ENCODE results near the gene ATP6V0A1. TPM values are rescaled to one million over a fixed set of nuclear protein-coding genes. Genes with fewer than 3 reads are reported as not detected.

The ATP6V0A1 gene
- total RNA-seq, 2 experiments from 2014 or later, result 5.8 to 7.1 TPM

DNA sequence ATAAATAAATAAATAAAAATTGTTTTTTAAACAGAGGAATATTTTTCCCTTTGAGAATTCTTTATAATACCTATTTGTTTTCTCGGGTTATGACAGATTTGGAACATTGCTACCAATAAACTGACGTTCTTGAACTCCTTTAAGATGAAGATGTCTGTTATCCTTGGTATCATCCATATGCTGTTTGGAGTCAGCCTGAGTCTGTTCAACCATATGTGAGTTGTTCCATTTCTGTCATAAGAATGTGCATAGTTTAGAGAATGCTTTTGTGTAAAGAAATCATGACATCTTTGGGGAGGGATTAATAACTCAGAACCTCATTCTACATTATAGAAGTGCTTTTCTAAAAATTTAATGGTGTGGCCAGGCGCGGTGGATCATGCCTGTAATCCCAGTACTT, 40.1 kb downstream of the ATP6V0A1 start:
- DNase-seq, result no peak
- intact Hi-C loops (cut with micrococcal nuclease), result no loop called here
- Mint-ChIP-seq H3K4me3 (no peak overlapping the region), H3K4me1 (ENCODE audit: low read depth) (peaks cover 5% of the 10 kb centered on the region), H3K9me3 (no peaks in the 10 kb centered on the region), H3K36me3 (ENCODE audit: low read depth) (peaks cover 8% of the 10 kb centered on the region), H3K27ac (no peak overlapping the region), H3K27me3 (no peaks in the 10 kb centered on the region)
- CTCF ChIA-PET, result no interaction called here
- POLR2A ChIA-PET, result no interaction called here
- no peak for ATAC-seq
- TF ChIP-seq, protein P1, sequence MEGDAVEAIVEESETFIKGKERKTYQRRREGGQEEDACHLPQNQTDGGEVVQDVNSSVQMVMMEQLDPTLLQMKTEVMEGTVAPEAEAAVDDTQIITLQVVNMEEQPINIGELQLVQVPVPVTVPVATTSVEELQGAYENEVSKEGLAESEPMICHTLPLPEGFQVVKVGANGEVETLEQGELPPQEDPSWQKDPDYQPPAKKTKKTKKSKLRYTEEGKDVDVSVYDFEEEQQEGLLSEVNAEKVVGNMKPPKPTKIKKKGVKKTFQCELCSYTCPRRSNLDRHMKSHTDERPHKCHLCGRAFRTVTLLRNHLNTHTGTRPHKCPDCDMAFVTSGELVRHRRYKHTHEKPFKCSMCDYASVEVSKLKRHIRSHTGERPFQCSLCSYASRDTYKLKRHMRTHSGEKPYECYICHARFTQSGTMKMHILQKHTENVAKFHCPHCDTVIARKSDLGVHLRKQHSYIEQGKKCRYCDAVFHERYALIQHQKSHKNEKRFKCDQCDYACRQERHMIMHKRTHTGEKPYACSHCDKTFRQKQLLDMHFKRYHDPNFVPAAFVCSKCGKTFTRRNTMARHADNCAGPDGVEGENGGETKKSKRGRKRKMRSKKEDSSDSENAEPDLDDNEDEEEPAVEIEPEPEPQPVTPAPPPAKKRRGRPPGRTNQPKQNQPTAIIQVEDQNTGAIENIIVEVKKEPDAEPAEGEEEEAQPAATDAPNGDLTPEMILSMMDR (IDR thresholded peaks at IDR 0.05), result no peak

DNA sequence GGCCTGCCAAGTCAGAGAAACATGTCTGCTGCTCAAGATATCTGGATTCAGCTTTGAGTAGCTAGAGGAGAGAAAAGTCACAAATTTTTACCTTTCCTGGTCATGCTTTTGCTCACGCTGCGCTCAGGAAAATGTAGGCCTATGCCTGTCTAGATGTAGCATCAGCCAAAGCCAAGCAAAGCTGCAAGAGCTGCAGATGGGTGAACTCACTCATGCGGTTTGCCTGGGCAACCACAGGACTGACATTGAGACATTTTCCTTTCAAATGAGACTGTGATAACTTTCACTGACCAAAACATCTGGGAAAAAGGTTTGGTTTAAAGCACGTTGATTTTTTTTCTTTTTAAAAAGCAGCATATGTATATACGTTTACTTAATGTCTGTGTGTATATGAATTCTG, 43.4 kb downstream of the ATP6V0A1 start:
- H3K27me3 Mint-ChIP-seq, result no peaks in the 10 kb centered on the region
- ATAC-seq (no peak), DNase-seq (no peak)
- no peak overlapping the region for H3K27ac Mint-ChIP-seq
- no peaks in the 10 kb centered on the region for H3K9me3 Mint-ChIP-seq
- ChIA-PET CTCF (no interaction called here), POLR2A (no interaction called here)
- no peak overlapping the region for H3K4me3 Mint-ChIP-seq
- H3K4me1 Mint-ChIP-seq (ENCODE audit: low read depth), result no peaks in the 10 kb centered on the region
- TF ChIP-seq, protein P1 (IDR thresholded peaks at IDR 0.05), result no peak
- H3K36me3 Mint-ChIP-seq (ENCODE audit: low read depth), result peaks cover 5% of the 10 kb centered on the region
- intact Hi-C loops (cut with micrococcal nuclease), result no loop called here

DNA sequence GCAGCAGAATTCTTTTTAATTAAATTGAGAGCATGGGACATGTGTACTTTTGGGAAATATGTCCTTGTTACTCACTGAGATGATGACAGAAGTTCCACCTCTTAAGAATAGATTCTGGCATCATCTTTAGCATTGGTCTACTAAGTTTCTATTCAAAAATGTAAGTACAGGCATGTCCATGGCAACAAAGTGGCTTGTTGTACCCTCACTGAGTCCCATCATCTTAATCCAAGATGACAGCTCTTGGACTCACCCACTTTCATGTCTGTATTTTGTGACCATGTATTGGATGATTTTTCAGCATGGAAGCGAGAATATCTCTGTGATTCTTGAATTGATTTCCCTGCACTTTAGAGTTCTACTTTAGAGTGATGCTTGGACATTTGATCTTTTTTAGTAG, 44.2 kb downstream of the ATP6V0A1 start:
- no peak overlapping the region for H3K4me3 Mint-ChIP-seq
- ChIA-PET POLR2A (no interaction called here), CTCF (no interaction called here)
- ATAC-seq, result no peak
- H3K9me3 Mint-ChIP-seq, result no peaks in the 10 kb centered on the region
- H3K4me1 Mint-ChIP-seq (ENCODE audit: low read depth), result no peaks in the 10 kb centered on the region
- H3K27me3 Mint-ChIP-seq, result no peaks in the 10 kb centered on the region
- DNase-seq, result no peak
- H3K36me3 Mint-ChIP-seq (ENCODE audit: low read depth), result peaks cover 5% of the 10 kb centered on the region
- H3K27ac Mint-ChIP-seq, result no peak overlapping the region
- TF ChIP-seq, protein P1 (IDR thresholded peaks at IDR 0.05), result no peak
- intact Hi-C loops (cut with micrococcal nuclease), result no loop called here

DNA sequence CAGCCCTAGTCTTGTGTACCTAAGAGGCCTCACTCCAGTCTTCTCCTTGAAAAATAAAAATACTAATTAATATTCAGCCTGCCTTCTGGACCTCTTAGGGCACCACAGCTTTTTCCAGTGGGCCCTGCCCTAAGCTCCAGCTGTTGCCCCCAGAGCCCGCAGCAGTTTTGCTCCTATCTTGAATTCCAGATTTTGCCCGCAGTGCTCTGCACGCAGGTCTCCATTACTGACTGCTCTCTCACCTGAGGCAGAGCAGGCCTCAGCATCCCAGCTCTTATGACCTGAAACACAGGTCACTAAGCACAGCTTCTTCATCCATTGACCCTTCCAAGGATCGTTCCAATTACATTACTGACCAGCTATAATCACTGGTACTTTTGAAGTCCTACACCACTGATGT, 49.0 kb downstream of the ATP6V0A1 start:
- ChIA-PET POLR2A (no interaction called here), CTCF (interaction anchor here (1.1 to 3.3 kb wide), 4 partner anchors 10 to 196 kb away, joined by 3 to 21 read pairs (median 4); no protein-coding TSS in a partner anchor)
- no peak for DNase-seq
- H3K27ac Mint-ChIP-seq, result no peak overlapping the region
- intact Hi-C loops (cut with micrococcal nuclease), result no loop called here
- ATAC-seq, result no peak
- no peaks in the 10 kb centered on the region for H3K4me1 Mint-ChIP-seq (ENCODE audit: low read depth)
- no peaks in the 10 kb centered on the region for H3K27me3 Mint-ChIP-seq
- H3K4me3 Mint-ChIP-seq, result no peak overlapping the region
- H3K36me3 Mint-ChIP-seq (ENCODE audit: low read depth), result peaks cover under 1% of the 10 kb centered on the region
- no peaks in the 10 kb centered on the region for H3K9me3 Mint-ChIP-seq
- TF ChIP-seq, protein P1 (IDR thresholded peaks at IDR 0.05), result no peak

DNA sequence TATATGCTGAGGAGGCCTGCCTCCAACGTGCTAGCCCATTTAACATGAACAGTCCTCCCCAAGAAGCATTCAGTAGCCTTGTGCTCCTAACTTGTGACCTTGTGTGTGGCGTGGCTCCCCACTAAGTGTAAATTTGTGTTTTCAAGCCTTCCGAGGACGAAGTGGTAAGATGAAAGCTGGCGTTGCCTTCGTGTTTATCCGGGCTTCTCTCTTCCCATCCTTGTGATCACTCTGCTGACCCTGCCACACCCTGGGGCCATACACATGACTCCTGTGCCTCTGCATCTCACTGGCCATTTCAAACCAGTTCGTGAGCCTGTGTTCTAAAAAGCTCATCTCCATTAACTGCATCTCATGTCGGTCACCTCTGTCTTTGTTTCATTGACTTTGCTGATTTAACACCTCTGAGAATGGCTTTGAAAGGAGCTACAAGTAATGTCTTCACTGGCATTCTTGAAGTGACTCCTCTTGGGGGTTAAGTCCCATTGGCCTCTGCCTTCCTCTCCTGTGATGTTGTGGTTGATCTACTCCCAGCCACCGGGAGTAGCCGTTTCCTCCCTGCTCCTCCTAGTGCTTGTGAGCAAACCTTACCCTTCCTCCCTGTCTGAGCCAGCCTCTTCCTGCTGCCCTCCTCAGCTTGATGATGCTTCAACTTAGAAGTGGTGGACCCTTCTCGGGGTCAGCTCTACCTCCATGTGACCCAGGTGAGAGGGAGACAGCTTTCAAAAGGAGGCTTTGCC, 49.9 kb downstream of the ATP6V0A1 start:
- TF ChIP-seq, protein P1 (IDR thresholded peaks at IDR 0.05), result no peak
- Mint-ChIP-seq H3K4me1 (ENCODE audit: low read depth) (no peaks in the 10 kb centered on the region), H3K4me3 (no peak overlapping the region), H3K9me3 (no peaks in the 10 kb centered on the region), H3K27ac (no peak overlapping the region), H3K36me3 (ENCODE audit: low read depth) (no peaks in the 10 kb centered on the region), H3K27me3 (no peaks in the 10 kb centered on the region)
- no peak for DNase-seq
- POLR2A ChIA-PET, result interaction anchor here (1.1 kb wide), 1 partner anchor 15 kb away, joined by 3 read pairs; no protein-coding TSS in a partner anchor
- intact Hi-C loops (cut with micrococcal nuclease), result no loop called here
- ATAC-seq, result no peak
- CTCF ChIA-PET, result interaction anchor here (0.5 to 3.3 kb wide), 5 partner anchors 9 to 74 kb away, joined by 3 to 21 read pairs (median 3); no protein-coding TSS in a partner anchor

All from activated CD8-positive, alpha-beta T cell treated with anti-CD3 and anti-CD28 coated beads for 36 hours (primary cell).